NCI-H1694 (cell line): ENCODE data around the gene AHSG.
"Not testable (repeated sequence)": the region's sequence is repeated elsewhere in the genome, so short reads cannot be mapped to it uniquely, and the experiment has no call there.

Source experiments
- DNase-seq: peaks from one replicate; lab custom pipeline; 2025; lab: John Stamatoyannopoulos, UW

Gene AHSG, protein sequence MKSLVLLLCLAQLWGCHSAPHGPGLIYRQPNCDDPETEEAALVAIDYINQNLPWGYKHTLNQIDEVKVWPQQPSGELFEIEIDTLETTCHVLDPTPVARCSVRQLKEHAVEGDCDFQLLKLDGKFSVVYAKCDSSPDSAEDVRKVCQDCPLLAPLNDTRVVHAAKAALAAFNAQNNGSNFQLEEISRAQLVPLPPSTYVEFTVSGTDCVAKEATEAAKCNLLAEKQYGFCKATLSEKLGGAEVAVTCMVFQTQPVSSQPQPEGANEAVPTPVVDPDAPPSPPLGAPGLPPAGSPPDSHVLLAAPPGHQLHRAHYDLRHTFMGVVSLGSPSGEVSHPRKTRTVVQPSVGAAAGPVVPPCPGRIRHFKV

DNA sequence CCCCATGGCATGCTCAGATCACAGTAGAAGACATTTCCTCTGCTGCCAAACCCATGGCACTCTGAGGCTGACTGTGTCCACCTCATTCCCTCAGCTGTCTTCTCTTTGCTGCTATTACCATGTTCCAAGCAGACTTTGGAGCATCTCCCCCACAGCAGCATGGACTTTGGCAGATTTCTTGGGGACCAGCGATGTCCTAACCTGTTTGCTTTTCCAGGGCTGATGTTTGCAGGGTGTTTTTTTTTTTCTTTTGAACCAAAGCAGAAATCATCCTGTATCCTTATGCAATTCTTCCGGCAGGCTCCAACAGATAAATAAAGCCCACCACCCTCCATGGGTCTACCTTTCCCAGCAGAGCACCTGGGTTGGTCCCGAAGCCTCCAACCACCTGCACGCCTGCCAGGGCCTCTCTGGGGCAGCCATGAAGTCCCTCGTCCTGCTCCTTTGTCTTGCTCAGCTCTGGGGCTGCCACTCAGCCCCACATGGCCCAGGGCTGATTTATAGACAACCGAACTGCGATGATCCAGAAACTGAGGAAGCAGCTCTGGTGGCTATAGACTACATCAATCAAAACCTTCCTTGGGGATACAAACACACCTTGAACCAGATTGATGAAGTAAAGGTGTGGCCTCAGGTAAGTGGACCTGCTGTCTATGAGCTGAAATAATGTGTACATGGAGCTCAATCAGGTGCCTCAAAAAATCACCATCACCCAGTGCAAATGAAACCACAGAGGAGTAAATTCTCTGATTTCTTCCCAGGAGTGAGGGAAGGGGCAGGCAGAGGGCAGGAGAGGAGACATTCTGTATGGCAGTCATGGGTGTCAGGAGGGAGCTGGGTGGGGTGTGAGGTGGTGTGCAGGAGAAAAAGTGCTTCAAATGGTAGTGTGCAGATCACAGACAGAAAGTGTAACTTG is at the start of gene AHSG:
TSS of gene AHSG (plus strand) at position 340 of the 916 bp plus-strand sequence. CDS start at position 422, 82 bp downstream.
- no peak for DNase-seq

DNA sequence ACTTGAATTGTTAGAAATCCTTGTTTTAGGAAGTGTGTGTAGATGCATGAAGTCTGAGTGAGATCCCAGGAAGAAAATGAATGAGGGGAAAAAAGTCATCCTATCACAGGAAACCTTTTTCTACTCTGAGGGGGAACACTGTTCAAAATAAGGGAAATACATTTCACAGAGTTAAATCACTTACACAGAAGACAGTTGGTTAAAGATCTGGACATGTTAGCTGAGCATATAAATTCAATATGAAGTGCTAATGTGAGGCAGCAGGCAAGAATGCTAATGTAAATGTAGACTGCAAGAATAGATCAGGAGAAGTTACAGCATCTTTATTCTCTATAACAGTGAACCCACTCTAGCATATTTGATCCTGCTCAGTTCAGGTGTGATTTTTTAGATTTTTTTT is 48.3 kb upstream of the AHSG start:
- no peak for DNase-seq

DNA sequence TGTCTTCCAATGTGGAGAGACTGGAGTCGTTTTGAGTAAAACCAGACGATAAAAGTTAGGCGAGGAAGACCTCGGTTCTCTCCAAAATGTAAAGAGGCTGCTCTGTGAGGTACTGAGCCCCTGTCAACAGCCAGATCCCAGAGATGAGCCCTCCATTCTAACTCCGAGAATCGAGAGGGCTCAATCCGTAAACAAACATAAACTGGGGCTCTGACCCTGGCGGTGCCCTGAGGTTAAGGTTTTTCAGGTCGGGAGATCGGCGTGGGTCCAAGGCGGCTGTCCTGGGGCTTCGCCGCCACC is 46.1 kb upstream of the AHSG start:
- DNase-seq: no peak

DNA sequence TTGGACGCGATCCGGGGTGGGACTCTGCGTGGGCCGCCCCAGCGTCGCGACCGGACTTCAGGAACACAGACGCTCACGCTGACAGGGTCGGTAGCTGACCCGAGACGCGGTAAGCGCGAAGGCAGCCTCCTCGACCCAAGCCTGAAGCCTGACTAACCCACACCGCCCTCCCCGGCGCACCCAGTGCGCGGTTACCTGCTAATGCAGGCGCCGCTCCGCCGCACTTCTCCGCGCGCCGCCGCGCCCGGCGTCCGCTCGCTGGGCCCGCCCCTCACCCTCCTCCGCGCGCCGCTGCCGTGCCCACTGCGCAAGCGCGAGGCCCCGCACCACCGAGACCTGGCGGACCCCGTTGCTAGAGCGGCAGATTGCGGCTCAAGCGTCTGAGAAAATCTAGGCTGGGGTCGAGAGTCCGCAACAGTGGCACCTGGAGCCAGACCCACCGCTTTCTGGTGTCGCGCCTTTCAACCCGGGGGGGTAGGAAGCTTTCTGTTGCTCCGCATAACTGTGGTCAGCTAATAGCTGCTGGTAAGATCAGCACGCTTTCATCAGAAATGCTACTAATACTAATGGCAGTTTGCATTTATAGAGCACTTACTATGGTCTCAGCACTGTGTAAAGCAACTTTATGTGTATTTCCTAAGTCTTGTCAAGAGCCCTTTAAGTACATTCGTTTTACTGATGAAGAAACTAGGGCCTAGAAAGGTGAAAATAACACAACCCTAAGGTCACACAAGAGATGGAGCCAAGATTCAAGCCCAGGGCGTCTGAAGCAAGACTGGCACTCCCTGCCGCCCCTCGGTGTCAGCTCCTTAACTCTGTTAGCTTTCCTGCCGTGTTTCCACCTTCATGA is 45.6 kb upstream of the AHSG start, which contains the start of gene TBCCD1:
TSS of gene TBCCD1 (minus strand) at position 268 of the 850 bp plus-strand sequence. CDS start 3,010 bp downstream, outside the sequence.
- peak; percentile 78 for DNase-seq

DNA sequence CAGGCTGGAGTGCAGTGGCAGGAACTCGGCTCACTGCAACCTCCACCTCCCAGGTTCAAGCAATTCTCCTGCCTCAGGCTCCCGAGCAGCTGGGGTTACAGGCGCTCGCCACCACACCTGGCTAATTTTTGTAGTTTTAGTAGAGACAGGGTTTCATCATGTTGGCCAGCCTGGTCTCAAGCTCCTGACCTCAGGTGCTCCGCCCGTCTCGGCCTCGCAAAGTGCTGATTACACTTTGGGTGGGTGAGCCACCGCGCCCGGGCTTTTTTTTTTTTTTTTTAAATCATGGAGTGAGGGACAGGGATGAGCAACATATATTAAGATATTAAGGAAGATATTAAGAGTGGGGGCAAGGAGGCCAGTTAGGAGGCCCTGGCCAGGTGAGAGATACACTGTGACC is 43.5 kb upstream of the AHSG start:
- not testable (repeated sequence) for DNase-seq

DNA sequence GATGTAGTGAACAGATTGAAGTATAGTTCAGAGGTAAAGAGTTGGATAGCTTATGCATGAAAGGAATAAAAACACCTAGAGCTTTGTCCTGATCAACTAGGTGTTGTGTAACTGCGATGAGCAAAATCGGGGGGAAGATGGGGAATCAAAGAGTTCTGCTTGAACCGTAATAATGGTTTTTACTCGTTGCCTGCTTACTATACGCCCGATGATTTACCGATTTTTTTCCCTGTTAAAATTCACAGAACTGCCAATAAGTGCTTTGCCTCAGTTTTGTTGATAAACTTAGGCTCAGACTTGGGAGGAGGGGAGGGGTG is 43.1 kb upstream of the AHSG start:
- no peak for DNase-seq

DNA sequence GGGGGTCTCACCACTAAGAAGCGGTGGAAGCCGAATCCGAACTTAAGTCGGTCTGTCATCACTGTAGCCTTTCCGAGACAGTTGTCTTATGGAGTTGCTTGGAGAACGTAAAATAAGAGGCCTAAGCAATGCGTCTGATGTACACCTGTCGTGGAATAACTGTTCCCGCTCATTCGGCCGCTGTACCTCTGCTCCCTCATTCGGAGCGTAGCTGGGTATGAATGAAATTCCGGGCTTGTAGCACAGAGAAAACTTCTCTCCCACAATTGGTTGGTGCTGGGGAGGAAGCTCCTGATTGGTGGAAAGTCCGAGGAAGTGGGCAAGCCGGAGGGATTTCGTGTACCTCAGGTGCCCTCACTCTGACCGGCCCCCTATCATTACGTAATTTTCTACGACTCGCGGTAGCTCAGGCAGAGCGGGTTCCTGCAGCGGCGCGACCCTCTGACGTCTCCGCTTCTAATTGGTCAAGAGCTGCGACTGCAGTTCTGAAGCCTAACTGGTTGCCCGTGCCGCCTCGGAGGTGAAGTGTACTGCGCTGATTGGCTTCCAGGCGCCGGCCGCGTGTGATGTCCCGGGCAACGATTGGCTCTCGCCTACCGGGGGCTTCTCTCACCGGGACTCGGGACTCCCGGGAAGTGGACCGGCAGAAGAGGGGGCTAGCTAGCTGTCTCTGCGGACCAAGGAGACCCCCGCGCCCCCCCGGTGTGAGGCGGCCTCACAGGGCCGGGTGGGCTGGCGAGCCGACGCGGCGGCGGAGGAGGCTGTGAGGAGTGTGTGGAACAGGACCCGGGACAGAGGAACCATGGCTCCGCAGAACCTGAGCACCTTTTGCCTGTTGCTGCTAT is 42.5 kb upstream of the AHSG start, which contains the start of gene DNAJB11:
TSS of gene DNAJB11 (plus strand) at position 625 of the 845 bp plus-strand sequence. CDS start at position 803, 178 bp downstream.
- peak; percentile 99 for DNase-seq

DNA sequence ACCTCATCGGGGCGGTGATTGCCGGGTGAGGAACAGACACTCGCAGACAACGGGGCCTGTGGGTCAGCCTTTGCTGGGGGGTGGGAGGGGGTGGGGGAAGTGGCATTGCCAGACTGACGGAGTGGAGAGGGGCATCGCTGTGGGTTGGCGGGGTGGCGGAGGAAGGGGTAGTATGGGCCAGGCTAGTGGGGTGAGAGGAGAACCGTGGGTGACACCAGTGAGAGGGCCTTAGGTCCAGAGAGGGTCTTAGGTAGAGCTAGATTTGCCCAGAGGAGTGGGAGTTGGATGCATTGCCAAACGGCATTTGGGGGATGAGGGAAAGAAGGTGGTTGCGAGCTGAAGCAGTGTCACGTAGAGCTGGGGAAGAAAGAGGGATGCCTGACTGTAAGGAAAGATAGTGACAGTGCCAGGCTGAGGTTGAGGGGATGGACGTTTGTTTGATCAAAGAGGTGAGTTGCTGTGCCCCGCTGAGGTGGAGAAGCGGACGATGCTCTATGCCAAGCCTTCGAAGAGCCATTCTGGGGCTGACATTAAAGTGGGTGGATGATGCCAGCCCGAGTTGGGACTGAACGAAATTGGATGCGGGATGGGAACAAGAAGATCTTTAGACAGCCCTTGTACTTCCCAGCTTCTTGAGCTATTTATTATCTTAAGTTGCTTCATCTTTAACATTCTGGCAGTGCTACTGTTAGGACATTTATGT is 41.8 kb upstream of the AHSG start:
- no peak for DNase-seq

DNA sequence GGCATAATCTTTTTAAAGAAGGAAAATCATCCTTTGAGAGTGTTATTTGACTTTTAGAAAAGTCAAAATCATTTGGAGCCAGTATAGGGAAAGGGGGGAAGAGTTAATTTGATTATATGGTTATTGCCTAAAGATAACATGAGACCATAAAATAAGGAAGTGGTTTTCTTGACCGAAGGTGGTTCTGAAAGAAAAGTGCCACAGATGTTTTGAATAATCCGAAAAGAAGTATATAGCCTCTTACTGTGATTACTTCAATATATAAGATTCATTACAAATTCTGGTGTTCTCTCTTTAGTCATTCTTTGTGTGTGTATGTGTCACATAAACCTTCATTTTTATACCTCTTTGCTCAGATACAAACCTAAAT is 41.2 kb upstream of the AHSG start:
- DNase-seq: no peak

DNA sequence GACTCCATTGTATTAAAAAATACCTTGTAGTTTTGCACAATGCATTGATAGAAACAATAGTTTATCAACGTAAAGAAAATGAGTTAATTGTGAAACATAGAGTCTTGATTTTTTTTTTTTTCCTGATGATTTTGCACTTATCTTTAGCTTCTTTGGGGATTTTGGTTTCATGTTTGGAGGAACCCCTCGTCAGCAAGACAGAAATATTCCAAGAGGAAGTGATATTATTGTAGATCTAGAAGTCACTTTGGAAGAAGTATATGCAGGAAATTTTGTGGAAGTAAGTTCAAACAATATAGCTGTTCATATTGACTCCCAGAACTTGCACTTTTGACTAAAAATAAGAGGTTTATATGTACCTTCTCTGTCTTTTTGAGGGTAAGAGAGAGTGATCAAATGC is 35.3 kb upstream of the AHSG start:
- no peak for DNase-seq

DNA sequence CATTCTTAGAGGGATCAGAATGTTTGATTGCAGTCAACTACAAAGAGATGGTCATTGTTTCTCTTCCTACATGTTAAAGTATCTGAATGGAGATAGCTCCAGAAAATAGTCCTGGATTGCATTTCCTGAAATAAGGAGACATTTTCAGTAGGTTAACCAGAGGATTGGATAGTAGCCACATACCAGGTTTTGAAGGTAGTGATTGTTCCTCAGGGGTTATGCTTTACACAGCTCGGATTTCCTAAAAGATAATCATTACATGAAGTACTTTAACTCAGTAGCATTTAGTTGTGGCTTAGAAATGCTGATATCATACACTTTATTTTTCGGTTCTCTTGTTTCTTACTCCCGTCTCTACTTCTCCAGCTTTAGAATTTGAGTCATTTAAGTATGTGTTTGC is 32.1 kb upstream of the AHSG start:
- DNase-seq: no peak

DNA sequence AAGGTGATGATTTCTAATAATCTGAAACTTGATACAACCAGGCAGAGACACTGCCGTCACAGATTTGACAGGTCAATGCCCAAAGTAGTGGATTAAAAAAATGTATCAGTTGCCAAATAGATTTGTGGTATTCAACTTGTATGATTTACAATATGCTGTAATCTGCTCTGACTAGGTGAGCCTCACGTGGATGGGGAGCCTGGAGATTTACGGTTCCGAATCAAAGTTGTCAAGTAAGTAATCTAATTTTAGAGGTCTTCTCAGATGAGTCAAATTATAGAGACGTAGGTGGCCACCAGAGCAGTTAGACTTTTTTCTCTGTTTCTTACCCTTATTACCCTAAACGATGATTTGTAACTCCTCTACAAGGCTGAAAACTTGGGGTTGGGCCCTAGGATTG is 30.3 kb upstream of the AHSG start:
- DNase-seq: no peak

DNA sequence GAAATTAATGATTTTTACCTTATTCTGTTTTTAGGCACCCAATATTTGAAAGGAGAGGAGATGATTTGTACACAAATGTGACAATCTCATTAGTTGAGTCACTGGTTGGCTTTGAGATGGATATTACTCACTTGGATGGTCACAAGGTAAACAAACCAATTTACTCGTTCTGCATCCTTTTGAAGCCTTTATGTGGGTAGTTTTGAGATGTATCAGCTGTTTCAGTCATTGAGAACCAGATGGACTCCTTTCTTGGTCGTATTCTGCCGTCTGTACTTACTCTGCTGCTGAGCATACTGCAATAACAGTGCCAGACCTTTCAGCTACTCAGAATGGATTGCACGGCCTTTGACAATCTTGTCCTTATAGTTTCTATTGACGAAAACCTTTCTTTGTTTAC is 29.0 kb upstream of the AHSG start:
- no peak for DNase-seq

DNA sequence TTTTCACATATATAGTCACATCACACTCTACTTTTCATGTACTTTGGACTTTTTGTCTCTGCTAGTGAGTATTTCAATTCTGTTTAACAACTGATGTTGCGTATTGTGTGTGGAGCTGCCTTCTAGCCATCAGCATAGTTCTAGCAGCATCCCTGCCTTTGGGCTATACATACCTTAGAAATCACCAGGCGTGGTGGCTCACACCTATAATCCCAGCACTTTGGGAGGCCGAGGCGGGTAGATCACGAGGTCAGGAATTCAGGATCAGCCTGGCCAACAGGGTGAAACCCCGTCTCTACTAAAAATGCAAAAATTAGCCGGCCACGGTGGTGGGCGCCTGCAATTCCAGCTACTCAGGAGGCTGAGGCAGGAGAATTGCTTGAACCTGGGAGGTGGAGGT is 26.6 kb upstream of the AHSG start:
- DNase-seq: not testable (repeated sequence)

DNA sequence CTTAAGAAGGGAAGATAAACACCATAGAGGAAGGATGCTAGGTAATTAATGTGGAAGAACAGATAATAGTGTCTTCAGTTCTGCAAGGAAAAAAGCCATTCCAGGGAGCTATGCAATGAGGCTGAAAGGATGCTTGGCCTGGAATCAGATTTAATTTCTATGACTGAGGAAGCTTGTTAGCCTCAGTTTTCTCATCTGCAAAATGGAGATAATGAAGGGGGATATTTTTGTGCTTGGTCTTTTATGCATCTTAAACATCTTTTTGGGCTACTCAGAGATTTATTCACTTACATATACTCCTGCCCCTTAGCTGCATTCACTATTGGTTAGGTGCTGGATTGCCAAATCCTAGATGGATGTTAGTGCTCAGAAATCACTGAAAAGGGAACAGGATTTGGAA is 25.7 kb upstream of the AHSG start:
- DNase-seq: no peak

DNA sequence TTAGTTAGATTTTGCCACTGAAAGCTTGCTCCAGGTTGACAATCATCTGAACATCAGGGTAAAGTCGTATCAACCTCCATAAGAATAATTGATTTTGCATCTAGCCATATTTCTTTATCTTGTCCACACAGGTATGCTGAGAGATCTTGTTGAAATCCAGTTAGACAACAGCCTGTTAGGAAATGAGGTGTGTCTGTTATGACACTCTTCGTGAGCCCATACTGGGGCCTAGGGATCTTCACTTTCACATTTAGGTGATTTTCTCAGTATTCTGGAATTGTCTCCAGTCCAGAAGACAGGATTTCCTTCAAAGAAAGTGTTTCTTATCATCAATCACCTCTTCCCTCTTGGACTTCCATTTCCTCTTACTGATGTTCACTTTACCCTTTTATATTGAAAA is 24.2 kb upstream of the AHSG start:
- no peak for DNase-seq

DNA sequence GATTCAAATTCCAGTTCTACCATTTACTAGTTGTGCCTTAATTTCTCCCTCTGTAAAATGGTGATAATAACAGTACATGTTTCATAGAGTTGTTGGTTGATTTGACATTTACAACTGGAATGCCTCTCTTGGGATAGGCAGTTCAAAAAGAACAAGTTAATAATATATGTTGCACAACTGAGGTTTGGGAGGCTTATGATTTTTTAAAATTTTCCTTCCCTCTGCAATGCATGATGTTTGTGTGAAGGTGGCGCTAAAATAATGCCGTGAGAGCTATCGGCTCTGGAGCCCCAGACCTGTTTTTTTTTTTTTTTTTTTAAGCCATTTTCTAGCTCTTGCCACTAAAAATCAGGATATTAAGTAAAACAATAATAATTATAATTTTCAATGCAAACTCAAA is 23.7 kb upstream of the AHSG start:
- no peak for DNase-seq

DNA sequence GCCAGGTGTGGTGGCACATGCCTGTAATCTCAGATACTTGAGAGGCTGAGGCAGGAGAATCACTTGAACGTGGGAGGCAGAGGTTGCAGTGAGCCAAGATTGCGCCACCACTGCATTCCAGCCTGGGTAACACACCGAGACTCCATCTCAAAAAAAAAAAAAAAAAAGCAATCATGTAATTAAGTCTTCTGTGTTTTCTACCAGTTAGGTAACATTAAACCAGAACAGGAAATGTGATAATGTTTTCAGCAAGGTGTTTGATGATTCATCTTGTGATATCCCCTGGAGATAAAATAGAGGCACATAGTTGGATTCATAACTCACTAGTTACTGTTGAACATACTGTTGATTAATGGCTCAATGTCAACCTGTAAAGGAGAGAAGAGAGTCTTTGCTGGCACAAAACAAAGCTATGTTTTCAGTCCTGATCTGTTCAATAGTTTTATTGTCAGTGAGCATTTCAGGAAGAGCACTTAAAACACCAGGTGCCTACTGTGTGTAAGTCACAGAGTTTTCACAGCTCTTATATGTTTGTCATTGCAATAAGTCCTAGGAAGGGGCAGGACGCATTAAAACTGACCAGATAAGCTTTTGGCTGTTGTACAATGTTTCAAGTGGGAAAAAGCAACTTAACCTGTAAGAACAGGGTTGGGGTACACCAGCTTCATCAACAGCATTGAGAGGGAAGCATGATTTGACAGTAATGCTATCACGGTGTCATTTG is 22.8 kb upstream of the AHSG start:
- DNase-seq: no peak

DNA sequence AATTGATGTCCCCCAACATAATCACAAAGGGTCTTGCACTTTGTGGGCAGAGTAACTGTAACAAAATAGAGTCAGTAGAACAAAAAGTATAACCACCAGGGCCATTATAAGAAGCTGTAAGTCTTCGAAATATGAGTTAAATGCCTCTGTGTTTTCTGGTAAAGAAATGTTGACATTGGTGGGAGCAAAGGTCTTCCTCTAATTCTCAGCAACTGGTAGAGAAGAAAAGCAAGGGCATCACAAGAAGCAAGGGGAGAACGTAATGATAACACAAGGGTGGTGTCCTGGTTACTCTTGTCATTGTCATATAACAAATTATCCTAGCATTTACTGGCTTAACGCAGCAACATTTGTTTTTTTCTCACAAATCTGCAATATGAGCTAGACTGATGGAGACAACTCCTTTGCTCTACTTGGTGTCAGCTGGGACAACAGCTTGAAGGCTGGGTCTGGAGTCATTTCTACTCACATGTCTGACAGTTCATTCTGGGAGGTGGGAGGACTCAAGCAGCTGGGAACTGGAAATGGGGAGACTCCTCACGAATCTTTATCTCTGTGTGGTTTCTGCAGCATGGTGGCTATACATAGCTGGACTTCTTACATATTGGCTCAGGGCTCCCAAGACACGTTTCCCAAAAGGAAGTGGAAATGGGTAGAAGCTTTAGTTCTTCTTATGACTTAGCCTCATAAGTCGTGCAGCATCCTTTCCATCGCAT is 22.1 kb upstream of the AHSG start:
- DNase-seq: no peak

DNA sequence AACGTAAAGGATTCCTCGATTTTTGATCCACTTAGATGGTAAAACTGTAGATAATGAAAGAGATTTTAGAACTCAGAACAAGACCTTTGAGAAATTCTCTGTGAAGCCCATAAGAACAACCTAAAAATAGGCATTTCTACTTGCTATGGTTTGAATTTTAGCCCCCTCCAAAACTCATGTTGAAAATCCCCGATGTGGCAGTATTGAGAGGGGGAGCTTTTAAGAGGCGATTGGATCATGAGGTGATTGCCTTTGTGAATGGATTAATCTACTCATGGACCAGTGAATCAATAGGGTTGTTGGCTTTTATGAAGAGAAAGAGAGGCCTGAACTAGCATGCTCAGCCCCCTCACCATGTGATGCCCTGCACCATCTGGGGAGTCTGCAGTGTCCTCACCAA is 20.2 kb upstream of the AHSG start:
- DNase-seq: no peak
